ENCODE measurements around the gene SNED1.

Gene SNED1

GRCh38 chr2:240960309-240960970, 38.0 kb upstream of the SNED1 start:
- no peak for DNase-seq

GRCh38 chr2:240960971-240961876, 37.2 kb upstream of the SNED1 start:
- no peak for DNase-seq

- DNase-seq: no peak
These were observed 36.5 kb upstream of the SNED1 start for GRCh38 chr2:240961910-240962299.

DNA sequence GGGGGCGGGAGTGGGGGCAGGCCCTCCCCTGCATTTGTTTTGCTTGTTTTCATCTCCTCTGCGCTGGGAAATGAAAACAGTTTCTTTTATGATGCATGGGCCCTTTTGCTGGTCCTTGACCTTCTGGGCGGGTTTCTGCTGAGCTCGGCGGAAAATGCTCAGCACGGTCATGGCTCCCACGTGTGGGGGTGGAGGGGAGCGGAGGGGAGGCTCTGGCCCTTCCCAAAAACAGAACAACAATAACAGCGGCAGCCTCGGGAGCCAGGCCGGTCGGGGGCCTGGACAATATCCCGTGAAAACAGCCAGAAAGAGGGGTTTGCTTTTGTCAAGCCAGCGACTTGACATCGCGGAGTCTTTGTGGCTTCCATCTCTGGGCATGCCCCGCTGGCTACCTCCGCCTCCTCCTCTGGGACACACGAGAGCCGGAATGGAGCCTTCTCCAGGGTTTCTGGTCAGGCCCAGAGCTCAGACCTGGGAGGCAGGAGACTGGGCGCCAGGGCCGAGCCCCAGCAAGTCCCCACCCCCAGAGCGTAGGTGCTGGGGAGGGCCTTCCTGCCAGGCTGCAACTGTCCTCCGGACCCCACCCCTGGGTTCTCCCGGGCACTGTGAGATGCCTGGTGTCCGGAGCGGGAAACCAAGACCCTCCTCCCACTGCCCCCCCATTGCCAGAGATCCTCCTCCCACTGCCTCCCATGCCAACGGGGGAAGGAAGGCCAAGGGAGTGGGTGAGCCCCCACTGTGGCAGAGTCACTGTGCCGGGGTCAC, 35.9 kb upstream of the SNED1 start:
- no peak for DNase-seq

- no peak for DNase-seq
These were observed 35.2 kb upstream of the SNED1 start for GRCh38 chr2:240963065-240963867.

DNA sequence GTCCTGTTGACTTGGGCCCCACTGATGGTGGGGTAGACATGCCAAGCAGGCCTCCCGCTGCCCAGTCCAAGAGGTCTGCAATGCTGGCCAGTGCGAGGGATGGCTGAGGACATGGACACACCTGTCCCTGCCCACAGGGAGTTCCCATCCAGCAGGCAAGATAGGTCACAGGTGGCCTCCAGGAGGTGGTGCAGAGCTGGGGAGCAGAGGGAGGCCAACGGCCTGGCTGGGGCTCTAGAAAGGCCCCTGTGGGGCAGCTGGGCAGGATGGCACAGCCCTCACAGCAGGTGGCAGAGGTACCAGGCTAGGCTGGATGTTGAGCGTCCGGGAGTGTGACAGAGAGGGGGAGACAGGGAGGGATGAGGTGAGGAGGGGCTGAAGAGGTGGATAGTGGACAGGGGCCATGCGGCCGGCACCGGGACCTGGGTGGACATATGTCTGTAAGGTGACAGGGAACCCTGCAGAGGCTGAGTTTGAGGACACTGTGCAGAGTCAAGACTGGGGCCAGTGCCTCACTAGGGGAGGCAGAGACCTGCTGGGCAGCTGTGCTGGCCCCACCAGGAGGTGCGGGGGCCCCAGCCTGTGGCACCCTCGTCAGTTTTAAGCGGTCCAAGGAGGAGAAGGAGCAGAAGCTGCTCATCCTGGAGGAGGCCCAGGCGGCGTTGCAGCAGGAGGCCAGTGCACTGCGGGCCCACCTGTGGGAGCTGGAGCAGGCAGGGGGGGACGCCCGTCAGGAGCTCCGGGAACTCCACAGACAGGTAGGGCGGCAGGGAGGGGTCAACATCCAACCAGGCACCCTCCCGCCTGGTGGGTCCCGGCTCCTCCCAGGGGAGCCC, 34.3 kb upstream of the SNED1 start:
- no peak for DNase-seq

- DNase-seq: no peak
These were observed 33.6 kb upstream of the SNED1 start for GRCh38 chr2:240964704-240965295.

DNA sequence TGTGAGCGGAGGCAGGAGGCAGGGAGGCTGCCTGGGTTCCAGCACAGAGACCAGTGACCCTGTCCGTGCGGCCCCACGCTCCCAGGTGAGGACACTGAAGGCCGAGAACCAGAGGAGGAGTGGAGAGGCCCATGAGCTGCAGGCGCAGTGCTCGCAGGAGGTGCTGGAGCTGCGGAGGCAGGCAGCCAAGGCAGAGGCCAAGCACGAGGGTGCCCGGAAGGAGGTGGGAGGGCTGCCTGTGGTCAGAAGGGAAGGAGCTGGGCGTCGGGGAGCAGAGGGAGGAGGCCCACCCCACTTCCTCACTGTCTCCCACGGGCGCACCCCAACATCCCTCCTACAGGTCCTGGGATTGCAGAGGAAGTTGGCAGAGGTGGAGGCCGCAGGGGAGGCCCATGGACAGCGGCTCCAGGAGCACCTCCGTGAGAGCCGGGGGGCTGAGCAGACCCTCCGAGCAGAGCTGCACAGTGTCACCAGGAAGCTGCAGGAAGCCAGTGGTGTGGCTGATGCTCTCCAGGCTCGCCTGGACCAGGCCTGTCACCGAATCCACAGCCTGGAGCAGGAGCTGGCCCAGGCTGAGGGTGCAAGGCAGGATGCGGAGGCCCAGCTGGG, 33.0 kb upstream of the SNED1 start:
- DNase-seq: no peak

- DNase-seq: no peak
These were observed 32.4 kb upstream of the SNED1 start for GRCh38 chr2:240965905-240966456.

DNA sequence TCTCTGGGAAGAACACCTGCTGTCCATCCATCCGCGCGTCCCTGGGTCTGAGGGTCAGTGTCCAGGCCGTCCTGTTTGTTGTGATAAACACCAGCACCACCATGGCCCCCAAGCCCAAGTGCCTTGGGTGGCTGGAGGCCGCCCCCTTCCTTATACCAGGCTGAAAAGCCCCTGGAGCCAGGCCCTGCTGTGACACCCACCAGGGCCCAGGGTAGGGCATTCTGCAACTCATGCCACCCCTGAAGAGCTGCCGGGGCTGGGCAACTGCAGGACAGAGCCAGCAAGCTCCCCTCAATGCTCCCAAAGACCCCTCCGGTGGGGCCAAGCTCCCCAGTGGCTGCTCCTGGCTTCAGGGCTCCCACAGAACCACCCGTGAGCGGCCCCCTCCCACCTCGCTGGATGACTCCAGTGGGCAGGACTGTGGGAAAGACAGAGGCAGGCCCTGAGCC, 31.9 kb upstream of the SNED1 start:
- DNase-seq: no peak

GRCh38 chr2:240966906-240967680, 31.3 kb upstream of the SNED1 start:
- DNase-seq: no peak

- DNase-seq: no peak
These were observed 30.5 kb upstream of the SNED1 start for GRCh38 chr2:240967681-240968621.

DNA sequence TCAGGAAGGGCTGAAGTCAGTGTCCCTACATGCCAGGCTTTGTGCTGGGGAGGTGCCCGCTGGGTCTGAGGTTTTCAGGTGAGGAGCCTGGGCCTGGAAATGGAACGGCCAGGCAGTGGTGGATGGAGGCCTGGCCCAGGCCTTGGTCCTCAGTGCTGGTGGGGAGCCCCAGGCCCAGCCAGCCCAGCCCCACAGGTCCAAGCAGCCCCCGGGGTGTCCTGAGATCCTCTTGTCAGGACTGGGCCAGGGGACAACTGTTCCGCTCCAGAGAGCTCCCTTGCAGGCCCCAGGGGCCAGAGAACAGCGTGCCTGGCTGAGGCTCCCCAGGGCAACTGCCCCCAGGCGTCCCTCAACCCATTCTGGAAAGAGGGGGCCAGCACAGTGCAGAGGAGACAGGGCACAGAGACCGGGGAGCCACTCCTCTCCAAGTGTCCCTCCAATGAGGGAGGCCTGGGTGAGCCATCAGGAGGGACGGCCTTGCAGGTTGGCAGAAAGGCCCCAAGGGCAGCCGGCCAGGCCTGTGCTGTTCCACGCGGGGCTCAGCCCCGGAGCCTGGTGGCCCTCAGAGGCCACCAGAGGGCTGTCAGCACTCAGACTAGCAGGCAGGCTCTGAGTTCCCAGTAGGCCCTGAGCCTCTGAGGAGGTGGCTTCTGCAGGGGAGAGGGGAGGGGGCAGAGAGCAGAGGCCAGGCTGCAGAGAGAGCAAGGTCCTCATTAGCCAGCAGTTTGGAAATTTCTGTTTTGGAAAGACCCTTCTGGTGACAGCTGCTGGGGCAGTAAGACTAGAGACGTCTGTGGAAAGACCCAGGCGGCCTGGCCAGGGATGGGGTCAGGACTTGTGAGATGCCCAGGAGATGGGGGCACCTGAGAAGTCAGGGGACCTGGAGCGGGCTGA, 29.4 kb upstream of the SNED1 start:
- no peak for DNase-seq

DNA sequence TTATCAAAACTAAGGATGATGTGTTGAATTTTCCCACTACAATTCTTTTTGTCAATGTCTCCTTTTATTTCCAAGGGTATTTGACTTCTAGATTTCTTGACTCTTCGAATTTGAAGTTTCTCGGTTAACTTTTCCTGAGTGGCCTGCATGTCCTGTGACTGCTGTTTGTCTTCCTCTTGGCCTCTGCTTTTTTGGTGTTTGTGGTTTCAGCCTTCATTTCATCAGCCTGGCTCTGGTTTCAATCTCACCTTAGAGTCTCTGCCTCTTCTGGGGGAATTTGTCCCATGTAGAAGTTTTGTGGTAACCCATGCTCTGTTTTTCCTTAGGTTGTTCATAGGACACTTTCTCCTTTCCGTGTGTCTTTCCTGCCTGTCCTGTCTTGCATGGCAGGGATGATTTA, 28.3 kb upstream of the SNED1 start:
- no peak for DNase-seq

DNA sequence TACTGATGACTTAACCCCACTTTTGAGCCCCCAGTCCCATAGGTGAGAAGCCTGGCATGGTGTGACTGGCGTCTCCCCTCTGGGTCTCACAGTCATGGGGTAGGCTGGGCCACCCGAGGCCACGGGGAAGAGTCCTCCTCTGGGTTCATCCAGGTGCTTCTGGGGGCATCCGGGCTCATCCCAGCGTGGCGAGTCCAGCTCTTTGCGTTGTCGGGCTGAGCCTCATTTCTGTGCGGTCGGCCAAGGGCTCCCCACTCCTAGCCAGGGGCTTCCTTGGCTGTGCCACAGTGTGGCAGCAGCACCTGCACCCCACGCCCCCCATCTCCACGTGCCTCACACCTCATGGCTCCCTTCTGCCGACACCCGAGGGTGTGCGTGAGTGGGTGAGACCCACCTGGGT, 27.6 kb upstream of the SNED1 start:
- no peak for DNase-seq

- DNase-seq: no peak
These were observed 26.2 kb upstream of the SNED1 start for GRCh38 chr2:240972201-240972600.

Data from COR-L47 (cell line).